ENCODE measurements around the gene PITPNM2. TPM values are rescaled to one million over a fixed set of nuclear protein-coding genes. Genes with fewer than 3 reads are reported as not detected.

PITPNM2 gene
- total and polyA plus RNA-seq, 9 of the 15 experiments (the other 6 are each of a cell fraction or from before 2014, with no cell fraction given), result 0.03 to 10.8 (median 2.9) TPM

GRCh38 chr12:123126294-123127181, 24.4 kb downstream of the PITPNM2 start (continued):
- TF ChIP-seq ZFP91 (CRISPR knock-in tag; IDR thresholded peaks at IDR 0.05) (no peak), FOXO4 (CRISPR knock-in tag; IDR thresholded peaks at IDR 0.05) (no peak), ZNF778 (CRISPR knock-in tag; IDR thresholded peaks at IDR 0.05) (no peak), NRF1 (conservative IDR thresholded peaks at IDR 0.05 in 1 of 2, IDR thresholded peaks at IDR 0.05 in 1 of 2) (peak in 1 of 2 experiments; percentile 16; a peak in 1 of 4 replicates), POLR2G (IDR thresholded peaks at IDR 0.05; ENCODE audit: low read depth, low read length) (no peak), PKNOX1 (IDR thresholded peaks at IDR 0.05) (peak; percentile 94), ZNF280B (CRISPR knock-in tag; IDR thresholded peaks at IDR 0.05) (no peak), HOXB6 (CRISPR knock-in tag; IDR thresholded peaks at IDR 0.05; ENCODE audit: borderline replicate concordance) (no peak), PATZ1 (CRISPR knock-in tag; IDR thresholded peaks at IDR 0.05; ENCODE audit: borderline replicate concordance) (no peak), RAD21 (CRISPR knock-in tag; conservative IDR thresholded peaks at IDR 0.05 in 1 of 2, IDR thresholded peaks at IDR 0.05 in 1 of 2) (peak; percentile 8 to 25; a peak in 1 of 4 replicates), PRPF4 (IDR thresholded peaks at IDR 0.05; ENCODE audit: insufficient read depth, low read depth, low read length, poor library complexity, severe bottlenecking) (no peak), L3MBTL2 (IDR thresholded peaks at IDR 0.05) (no peak), ZNF263 (CRISPR knock-in tag; IDR thresholded peaks at IDR 0.05; ENCODE audit: borderline replicate concordance) (peak; percentile 59; the same call in 1 of the 2 replicates), MAX (CRISPR knock-in tag; IDR thresholded peaks at IDR 0.05) (no peak), TEAD1 (CRISPR knock-in tag; IDR thresholded peaks at IDR 0.05) (peak; percentile 91 to 92)

All from K562 (cell line).